NCI-H2196 treated with DMSO at 0.1 percent for 48 hours (cell line): ENCODE data around the gene TMEM106A.
"Not testable (repeated sequence)": the region's sequence is repeated elsewhere in the genome, so short reads cannot be mapped to it uniquely, and the experiment has no call there.

Experiments used
- DNase-seq: peaks from one replicate; lab custom pipeline; 2025; ENCODE audit not compliant: unreplicated experiment; lab: John Stamatoyannopoulos, UW

The TMEM106A gene

GRCh38 chr17:43211480-43212402, at the start of gene TMEM106A:
TMEM106A (plus strand) TSS chr17:43211875; CDS start chr17:43213042, 1,167 bp downstream.
- DNase-seq = no peak

DNA sequence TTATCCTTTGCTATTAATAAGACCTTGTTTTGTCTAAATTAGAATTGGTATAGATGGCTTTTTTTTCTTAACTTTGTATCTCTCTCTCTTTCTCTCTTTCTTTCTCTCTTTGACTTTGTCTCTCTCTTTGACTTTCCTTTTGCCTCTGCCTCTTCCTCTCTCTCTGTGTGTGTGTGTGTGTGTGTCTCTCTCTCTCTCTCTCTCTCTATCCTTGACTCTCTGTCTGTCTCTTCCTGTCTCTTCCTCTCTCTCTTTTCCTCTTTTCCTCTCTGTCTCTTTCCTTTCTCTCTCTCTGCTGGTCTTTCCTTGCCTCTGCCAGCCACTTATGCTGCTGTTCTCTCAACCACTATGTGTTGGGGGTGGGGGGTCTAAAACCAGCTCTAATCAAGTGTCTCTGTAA, 45.7 kb upstream of the TMEM106A start:
- not testable (repeated sequence) for DNase-seq

GRCh38 chr17:43169561-43170139, 42.0 kb upstream of the TMEM106A start:
- DNase-seq = no peak

DNA sequence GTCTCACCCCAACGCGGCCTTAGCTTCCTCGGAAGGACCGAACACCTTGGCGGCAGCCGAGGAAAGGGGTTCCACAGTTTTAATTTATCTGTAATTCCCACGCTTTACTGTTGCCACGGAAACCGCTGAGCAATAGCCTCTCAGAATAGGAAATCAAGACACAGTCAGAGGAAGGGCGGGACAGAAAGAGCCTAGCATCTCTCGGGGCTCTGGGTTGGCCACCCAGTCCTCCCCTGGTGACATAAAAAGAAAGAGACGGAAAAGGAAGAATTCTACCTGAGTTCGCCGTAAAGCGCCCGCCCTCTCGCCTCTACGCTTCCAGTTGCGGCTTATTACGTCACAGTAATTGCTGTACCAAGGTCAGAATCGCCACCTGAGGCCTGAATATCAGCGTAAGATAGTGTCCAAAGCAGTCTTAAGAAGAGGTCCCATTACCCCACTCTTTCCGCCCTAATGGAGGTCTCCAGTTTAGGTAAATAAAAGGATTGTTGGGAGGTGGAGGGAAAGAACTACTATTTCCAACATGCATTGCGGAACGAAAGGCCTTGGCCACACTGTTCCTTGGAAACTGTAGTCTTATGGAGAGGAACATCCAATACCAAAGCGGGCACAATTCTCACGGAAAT, 41.4 kb upstream of the TMEM106A start:
- peak; percentile 87 for DNase-seq

DNA sequence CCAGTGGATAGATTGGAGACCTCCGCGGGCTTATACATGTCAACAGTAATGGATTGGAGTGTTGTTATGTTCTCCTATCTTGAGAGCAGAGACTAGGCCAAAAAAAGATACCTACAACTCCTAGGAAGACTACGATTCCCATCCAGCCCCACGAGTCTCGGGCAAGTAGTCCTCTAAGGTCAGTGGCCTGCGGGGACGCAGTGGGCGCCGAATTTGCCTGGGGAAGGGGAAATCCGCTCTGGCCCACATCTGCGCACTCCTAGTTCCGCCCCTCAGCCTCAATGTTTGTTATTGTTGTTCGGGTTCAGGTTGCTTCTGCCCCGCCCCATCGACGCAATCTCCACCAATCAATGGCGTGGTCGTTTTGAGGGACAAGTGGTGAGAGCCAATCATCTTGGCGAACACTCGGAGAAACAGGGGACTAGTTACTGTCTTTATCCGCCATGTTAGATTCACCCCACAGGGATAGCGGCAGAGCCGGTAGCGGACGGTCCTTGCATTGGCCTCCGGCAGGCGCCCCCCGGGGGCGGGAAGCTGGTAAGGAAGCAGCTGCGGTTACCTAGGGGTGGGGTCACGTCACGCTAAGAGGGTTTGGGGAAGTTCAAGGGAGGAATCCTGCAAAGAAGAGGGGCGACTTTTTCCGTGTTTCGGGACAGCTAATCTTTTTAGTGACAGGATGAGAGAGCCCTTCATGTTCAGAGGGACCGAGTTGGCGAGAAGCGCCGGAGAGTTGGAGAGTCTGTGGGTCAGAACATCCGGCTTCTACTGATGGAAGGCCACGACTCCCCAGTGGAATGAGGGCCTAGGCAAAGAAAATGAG, 40.7 kb upstream of the TMEM106A start, which contains the start of gene NBR1:
NBR1 (plus strand) TSS at position 449 of the 820 bp plus-strand sequence. CDS start 4,586 bp downstream, outside the sequence.
- peak; percentile 78 for DNase-seq

DNA sequence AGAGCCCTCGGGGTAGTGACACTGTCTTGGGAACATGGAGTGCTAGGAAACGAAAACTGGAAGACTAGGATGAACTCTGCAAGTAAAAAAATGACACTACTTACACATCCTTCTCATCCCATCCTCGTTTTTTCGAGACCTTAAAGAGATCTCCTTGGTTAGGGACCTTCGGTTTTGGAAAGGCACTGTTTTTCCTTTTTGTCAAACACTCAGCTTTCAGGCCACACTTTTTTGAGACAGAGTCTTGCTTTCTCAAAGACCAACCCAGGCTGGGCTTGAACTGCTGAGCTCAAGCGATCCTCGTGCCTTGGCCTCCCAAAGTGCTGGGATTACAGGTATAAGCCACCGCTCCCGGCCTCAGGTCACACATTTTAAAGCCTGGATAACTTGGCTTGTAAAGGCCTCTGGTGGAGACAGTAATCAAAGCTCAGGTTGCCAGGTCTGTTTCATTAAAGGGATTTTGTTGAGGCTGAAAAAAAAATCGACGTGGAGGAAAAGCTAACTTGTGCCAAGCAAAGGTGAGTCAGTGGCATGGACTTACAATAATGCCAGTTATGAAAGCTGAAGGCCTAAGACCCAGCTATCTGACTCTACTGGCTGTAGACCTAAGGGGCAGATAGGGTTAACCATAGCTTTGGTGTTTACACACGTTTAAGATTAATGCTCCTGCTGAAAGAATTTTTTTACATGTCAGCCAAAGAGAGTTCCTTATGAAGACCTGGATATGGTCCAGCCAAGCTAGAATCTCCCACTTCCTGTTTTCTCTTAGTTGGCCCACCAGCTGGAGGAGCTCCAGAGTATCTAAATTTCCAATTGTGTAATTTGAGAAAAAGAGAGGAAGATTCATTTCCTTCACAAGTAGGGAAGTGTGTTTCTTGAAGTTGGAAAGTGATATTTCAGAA, 39.8 kb upstream of the TMEM106A start:
- DNase-seq = no peak

DNA sequence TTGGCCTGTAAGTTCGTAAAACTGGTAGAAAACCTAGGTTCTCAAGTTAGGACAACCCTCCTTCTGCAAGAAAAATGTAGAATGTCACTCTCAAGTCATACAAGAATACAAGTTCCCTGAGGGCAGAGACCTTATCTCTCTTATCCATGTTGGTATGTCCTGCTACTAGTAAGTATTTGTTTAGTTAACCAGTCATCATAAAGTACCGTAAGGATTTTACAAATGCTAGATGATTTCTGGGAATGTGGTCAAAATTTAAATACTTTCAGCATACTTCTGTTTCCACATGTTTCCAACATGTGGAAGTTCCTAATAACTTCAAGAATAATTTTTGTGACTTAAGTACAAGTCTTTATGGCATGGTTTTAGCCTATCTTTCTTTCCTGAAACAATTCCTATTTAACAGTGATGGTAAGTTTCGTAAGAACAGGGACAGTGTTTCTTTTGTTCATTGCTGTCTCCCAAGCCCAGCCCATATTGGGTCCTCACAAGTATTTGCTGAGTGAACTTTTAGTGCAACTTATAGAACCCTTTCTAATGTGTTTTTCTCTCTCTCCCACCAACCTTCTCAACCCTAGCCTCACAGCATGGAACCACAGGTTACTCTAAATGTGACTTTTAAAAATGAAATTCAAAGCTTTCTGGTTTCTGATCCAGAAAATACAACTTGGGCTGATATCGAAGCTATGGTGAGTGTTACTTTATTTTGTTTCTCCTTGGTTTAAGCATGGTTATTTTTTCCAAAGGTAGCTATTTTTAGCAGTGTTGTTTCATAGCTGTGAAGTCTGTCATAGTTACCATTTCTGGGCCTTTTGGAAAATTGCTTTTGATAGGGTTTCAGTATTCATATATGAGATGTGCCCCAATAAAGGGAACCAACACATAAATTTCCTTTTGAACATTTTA, 36.2 kb upstream of the TMEM106A start:
- no peak for DNase-seq

DNA sequence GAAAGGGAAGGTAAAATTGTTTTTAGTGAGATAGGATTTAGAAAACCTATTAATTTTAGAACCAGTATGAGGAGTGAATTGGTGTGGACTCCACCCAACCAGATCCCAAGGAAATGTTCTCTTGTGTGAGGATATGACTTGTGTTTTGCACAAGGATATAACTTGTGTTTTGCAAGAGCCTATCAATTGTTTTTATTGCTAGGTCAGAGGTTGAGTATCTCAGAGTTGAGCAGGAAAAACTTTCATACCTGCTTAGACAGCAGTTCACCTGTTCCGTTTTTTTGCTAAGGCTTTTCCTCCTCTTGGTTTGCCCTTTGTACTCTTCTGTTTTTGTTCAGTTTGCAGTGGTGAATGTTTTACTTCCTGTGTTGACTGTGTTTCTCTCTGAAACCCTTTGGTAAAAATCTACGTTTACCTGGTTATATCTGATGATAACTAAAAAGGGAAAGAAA, 35.5 kb upstream of the TMEM106A start:
- no peak for DNase-seq

- no peak for DNase-seq
These were observed 27.8 kb upstream of the TMEM106A start for GRCh38 chr17:43183921-43184320.

DNA sequence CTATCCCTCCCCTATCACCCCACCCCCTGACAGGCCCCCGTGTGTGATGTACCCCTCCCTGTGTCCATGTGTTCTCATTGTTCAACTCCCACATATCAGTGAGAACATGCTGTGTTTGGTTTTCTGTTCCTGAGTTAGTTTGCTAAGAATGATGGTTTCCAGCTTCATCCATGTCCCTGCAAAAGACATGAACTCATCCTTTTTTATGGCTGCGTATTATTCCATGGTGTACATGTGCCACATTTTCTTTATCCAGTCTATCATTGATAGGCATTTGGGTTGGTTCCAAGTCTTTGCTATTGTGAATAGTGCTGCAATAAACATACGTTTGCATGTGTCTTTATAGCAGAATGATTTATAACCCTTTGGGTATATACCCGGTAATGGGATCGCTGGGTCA, 25.0 kb upstream of the TMEM106A start:
- not testable (repeated sequence) for DNase-seq

DNA sequence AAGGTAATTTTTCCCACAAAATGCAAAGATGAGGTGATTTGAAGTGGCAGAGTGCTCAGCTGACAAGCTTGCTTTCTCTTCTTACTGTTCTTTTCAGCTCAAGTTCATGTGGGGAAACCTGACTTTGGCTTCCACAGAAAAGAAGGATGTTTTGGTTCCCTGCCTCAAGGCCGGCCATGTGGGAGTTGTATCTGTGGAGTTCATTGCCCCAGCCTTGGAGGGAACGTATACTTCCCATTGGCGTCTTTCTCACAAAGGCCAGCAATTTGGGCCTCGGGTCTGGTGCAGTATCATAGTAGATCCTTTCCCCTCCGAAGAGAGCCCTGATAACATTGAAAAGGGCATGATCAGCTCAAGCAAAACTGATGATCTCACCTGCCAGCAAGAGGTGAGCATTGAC, 18.4 kb upstream of the TMEM106A start:
- DNase-seq = no peak

GRCh38 chr17:43199633-43200032, 12.0 kb upstream of the TMEM106A start:
- no peak for DNase-seq

DNA sequence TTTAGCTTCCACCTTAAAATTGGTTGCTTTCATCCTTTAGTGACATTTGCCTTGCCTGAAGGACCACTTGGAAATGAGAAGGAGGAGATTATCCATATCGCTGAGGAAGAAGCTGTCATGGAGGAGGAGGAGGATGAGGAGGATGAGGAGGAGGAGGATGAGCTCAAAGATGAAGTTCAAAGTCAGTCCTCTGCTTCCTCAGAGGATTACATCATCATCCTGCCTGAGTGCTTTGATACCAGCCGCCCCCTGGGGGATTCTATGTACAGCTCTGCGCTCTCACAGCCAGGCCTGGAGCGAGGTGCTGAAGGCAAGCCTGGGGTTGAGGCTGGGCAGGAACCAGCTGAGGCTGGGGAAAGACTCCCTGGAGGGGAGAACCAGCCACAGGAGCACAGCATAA, 11.5 kb upstream of the TMEM106A start:
- no peak for DNase-seq

DNA sequence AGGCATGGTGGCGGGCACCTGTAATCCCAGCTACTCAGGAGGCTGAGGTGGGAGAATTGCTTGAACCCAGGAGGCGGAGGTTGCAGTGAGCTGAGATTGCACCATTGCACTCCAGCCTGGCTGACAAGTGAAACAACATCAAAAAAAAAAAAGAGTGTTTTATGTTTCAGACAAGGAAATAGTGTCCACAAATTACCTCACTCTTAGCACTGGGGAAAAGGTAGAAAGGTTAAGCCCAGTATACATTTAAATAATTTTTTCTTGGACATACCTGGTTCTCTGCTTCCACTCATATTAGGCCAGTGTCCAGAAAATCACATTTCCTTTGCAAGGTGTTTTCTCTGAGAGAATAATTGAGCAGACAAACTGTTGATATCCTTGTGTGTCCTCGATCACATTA, 8.7 kb upstream of the TMEM106A start:
- DNase-seq = not testable (repeated sequence)

DNA sequence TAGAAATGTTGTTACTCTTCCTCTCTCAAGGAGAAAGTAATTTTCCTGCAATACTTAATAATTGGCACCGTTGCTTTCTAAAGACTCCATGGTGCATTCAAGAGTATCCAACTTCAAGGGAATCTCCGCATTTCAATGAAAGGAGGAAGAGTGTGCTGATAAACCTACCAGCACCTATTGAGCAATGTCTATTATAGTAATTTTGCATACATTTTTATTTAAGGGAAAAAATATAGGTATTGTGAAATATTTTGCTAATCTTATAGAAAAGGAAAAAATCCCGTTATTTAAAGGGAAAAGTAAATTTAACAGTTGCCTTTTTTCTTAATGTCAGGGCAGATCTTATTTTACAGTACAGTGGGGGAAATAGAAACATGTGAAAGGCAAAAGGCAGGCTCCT, 1.1 kb upstream of the TMEM106A start:
- no peak for DNase-seq

DNA sequence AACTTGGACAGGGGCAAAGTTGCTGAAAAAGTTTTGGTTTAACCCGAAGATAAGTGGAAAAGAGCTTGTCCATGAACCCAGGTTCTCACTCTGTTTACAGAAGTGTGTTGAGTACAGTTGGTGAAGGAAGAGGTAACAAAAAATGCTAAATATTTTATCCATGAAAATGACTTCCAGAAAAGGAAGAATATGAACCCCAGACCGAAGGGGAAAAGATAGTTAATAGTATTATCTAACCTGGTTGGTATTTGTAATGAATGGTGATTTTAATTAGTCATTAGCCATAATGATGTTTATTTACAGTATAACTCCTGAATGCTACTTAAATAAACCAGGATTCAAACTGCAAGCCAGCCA, 574 bp upstream of the TMEM106A start:
- DNase-seq = no peak

- no peak for DNase-seq
These were observed 1.2 kb downstream of the TMEM106A start for GRCh38 chr17:43212641-43213490.

- DNase-seq = no peak
These were observed 1.9 kb downstream of the TMEM106A start for GRCh38 chr17:43213545-43213944.
